Activated CD8-positive, alpha-beta memory T cell treated with anti-CD3 and anti-CD28 coated beads for 1 hour (primary cell): Measurements from ENCODE around the gene SAG.
"Not testable (repeated sequence)": the region's sequence is repeated elsewhere in the genome, so short reads cannot be mapped to it uniquely, and the experiment has no call there.

ENCODE experiments used
- DNase-seq, 2 donors: peaks; one replicate each; pipeline ENCODE4 v3.0.0-alpha.2; 2020; ENCODE audit warnings: low read depth in 1 of 2; ENCODE audit errors: extremely low read depth in 1 of 2

SAG gene

GRCh38 chr2:233328922-233329321 lies 21.3 kb downstream of the SAG start:
- DNase-seq: no peak

- no peak for DNase-seq
Measured at GRCh38 chr2:233329489-233330135, 22.0 kb downstream of the SAG start.

- DNase-seq: peak; percentile 54 to 59
Measured at GRCh38 chr2:233331536-233331935, 23.9 kb downstream of the SAG start.

- no peak for DNase-seq
Measured at GRCh38 chr2:233332125-233332524, 24.5 kb downstream of the SAG start.

- DNase-seq: no peak
Measured at GRCh38 chr2:233334915-233335314, 27.3 kb downstream of the SAG start.

- not testable (repeated sequence) for DNase-seq
Measured at GRCh38 chr2:233336091-233336490, 28.5 kb downstream of the SAG start.

GRCh38 chr2:233336541-233336940 lies 28.9 kb downstream of the SAG start:
- DNase-seq: no peak

GRCh38 chr2:233338046-233338445 lies 30.4 kb downstream of the SAG start:
- no peak for DNase-seq

GRCh38 chr2:233338812-233339368 lies 31.3 kb downstream of the SAG start:
- DNase-seq: no peak

- DNase-seq: no peak
Measured at GRCh38 chr2:233339427-233339826, 31.8 kb downstream of the SAG start.

GRCh38 chr2:233341296-233341695 lies 33.7 kb downstream of the SAG start:
- no peak for DNase-seq

GRCh38 chr2:233342301-233342700 lies 34.7 kb downstream of the SAG start:
- no peak for DNase-seq

- no peak for DNase-seq
Measured at GRCh38 chr2:233343171-233343705, 35.6 kb downstream of the SAG start.

- no peak for DNase-seq
Measured at GRCh38 chr2:233346376-233346775, 38.8 kb downstream of the SAG start.

- no peak for DNase-seq
Measured at GRCh38 chr2:233346930-233347329, 39.3 kb downstream of the SAG start.

- DNase-seq: no peak
Measured at GRCh38 chr2:233349005-233349998, 41.7 kb downstream of the SAG start.

GRCh38 chr2:233350708-233351107 lies 43.1 kb downstream of the SAG start:
- peak in 1 of 2 donors; percentile 21 for DNase-seq

- no peak for DNase-seq
Measured at GRCh38 chr2:233351423-233351822, 43.8 kb downstream of the SAG start.

- DNase-seq: no peak
Measured at GRCh38 chr2:233352141-233352842, 44.7 kb downstream of the SAG start.

GRCh38 chr2:233353101-233353768 lies 45.6 kb downstream of the SAG start:
- DNase-seq: no peak
